ENCODE measurements around the gene MALT1.
"Not testable (repeated sequence)": the region's sequence is repeated elsewhere in the genome, so short reads cannot be mapped to it uniquely, and the experiment has no call there.

MALT1 gene

DNA sequence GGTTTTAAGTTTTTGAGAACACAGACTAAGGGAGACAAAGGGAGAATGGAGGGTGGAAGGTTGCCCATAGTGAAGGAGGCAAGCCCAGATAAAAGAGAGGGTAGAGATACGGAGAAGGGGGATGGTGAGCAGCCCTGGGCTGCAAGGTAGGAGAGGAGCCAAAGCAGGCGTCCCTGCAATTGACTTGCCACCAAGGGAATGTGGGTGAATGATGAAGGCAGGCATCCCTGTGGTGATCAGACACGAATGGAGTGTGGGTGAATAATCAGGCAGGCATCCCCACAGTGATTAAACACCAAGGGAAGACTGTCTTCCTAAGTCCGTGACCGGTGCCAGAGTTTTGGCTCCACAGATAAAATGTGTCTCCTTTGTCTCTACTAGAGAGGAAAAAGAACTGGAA lies 25.9 kb upstream of the MALT1 start:
- no peak overlapping the region for H3K27ac ChIP-seq
- no peak for DNase-seq (ENCODE audit: low read depth, low spot score)
- no peaks in the 10 kb centered on the region for H3K9me3 ChIP-seq (ENCODE audit: low read depth, low read length)
- no peak overlapping the region for H3K9ac ChIP-seq (ENCODE audit: insufficient read length)
- H3K4me3 ChIP-seq, result no peak overlapping the region
- TF ChIP-seq EZH2 (IDR thresholded peaks at IDR 0.05) (no peak), POLR2AphosphoS5 (IDR thresholded peaks at IDR 0.05; ENCODE audit: borderline replicate concordance, low read depth, low read length) (no peak), FOXP2 (optimal IDR thresholded peaks at IDR 0.05; ENCODE audit: control extremely low read depth, extremely low read length, insufficient read depth) (no peak)
- no peaks in the 10 kb centered on the region for H3K36me3 ChIP-seq (ENCODE audit: insufficient read depth, low read length)

DNA sequence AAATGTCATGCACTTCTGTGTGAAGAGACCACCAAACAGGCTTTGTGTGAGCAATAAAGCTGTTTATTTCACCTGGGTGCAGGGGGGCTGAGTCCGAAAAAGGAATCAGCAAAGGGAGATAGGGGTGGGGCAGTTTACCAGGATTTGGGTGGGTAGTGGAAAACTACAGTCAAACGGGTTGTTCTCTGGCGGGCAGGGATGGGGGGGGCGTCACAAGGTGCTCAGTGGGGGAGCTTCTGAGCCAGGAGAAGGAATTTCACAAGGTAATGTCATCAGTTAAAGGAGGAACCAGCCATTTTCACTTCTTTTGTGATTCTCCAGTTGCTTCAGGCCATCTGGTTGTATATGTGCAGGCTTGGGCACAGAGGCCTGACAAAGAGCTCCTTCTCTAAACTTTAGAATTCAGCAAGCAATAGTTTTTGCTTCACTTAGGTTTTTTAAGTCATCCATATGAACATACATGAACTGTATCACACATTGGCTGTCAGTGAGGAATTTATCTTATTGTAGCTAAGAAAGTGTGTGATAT lies 24.9 kb upstream of the MALT1 start:
- Histone ChIP-seq H3K4me3 (no peak overlapping the region), H3K36me3 (ENCODE audit: insufficient read depth, low read length) (no peaks in the 10 kb centered on the region), H3K9me3 (ENCODE audit: low read depth, low read length) (no peaks in the 10 kb centered on the region), H3K9ac (ENCODE audit: insufficient read length) (no peak overlapping the region), H3K27ac (no peak overlapping the region)
- no peak for DNase-seq (ENCODE audit: low read depth, low spot score)
- no peak for TF ChIP-seq POLR2AphosphoS5 (IDR thresholded peaks at IDR 0.05; ENCODE audit: borderline replicate concordance, low read depth, low read length)
- TF ChIP-seq FOXP2 (optimal IDR thresholded peaks at IDR 0.05; ENCODE audit: control extremely low read depth, extremely low read length, insufficient read depth), result no peak
- TF ChIP-seq EZH2 (IDR thresholded peaks at IDR 0.05), result no peak

DNA sequence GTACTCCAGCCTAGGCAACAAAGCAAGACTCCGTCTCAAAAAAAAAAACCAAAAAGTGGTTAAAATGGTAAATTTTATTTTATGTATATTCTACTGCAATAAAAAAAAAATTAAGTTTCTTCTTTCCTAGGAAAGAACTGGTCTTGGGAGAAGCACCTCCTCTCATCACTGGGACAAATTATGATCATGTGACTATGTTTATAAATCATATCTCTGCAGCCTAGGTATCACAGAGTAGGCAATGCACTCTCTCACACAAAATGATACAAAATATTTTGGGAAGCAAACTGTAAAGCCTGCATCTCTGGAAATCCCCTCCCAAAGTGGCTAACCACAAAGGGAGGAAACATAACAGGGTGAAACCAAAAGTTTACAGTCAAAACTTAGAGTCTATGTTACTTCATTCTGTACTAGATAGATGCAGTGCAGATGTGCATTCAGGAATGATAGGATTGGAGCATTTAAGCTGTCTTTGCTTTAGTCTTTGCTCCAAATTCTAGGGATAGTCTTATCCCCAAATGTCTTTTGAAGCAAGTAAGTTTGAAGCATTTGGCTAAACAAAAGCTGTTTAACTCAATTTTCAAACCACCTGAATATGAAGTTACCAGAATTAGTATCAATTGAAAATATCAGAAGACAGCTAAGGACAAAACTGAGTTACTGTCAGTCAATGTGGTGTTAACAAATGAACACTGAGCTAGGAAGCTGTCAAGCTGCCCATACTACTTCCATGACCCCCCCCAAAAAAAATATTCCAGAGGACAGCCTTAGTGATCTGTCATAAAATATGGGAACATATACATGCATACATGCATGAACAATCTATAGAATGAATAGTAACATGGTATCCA lies 21.1 kb upstream of the MALT1 start:
- DNase-seq (ENCODE audit: low read depth, low spot score), result no peak
- H3K27ac ChIP-seq, result no peak overlapping the region
- TF ChIP-seq FOXP2 (optimal IDR thresholded peaks at IDR 0.05; ENCODE audit: control extremely low read depth, extremely low read length, insufficient read depth) (no peak), POLR2AphosphoS5 (IDR thresholded peaks at IDR 0.05; ENCODE audit: borderline replicate concordance, low read depth, low read length) (no peak), EZH2 (IDR thresholded peaks at IDR 0.05) (no peak)
- H3K9ac ChIP-seq (ENCODE audit: insufficient read length), result no peak overlapping the region
- H3K9me3 ChIP-seq (ENCODE audit: low read depth, low read length), result no peaks in the 10 kb centered on the region
- H3K4me3 ChIP-seq, result no peak overlapping the region
- no peaks in the 10 kb centered on the region for H3K36me3 ChIP-seq (ENCODE audit: insufficient read depth, low read length)

DNA sequence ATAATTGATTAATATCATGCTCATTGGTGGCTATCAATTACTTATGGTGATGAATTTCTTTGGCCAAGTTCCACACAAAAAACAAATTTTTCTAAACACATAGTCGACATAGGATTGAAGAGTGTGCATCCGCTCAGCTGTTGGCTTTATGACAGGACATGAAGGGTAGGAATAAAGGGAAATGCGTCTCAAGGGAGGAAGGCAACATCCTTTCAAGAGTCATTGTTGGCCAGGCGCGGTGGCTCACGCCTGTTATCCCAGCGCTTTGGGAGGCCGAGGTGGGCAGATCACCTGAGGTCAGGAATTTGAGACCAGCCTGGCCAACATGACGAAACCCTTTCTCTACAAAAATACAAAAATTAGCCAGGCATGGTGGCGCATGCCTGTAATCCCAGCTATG lies 20.4 kb upstream of the MALT1 start:
- not testable (repeated sequence) for H3K9me3 ChIP-seq (ENCODE audit: low read depth, low read length); H3K27ac ChIP-seq

DNA sequence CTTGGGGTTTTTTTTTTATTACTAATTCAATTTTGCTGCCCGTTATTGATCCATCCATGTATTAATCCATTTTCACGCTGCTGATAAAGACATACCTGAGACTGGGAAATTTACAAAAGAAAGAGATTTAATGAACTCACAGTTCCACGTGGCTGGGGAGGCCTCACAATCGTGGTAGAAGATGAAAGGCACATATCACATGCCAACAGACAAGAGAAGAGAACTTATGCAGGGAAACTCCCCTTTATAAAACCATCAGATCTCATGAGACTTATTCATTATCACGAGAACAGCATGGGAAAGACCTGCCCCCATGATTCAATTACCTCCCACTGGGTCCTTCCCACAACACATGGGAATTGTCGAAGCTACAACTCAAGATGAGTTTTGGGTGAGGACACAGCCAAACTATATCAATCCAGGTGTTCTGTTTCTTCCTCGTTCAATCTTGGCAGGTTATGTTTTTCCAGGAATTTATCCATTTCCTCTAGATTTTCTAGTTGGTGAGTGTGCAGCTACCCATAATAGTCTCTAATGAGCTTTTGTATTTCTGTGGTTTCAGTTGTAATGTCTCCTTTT lies 18.0 kb upstream of the MALT1 start:
- not testable (repeated sequence) for H3K9me3 ChIP-seq (ENCODE audit: low read depth, low read length); H3K27ac ChIP-seq; H3K4me3 ChIP-seq; DNase-seq (ENCODE audit: low read depth, low spot score); H3K36me3 ChIP-seq (ENCODE audit: insufficient read depth, low read length); H3K9ac ChIP-seq (ENCODE audit: insufficient read length)

More for the DNA sequence above, 20.4 kb upstream of the MALT1 start:
- H3K9ac ChIP-seq (ENCODE audit: insufficient read length); H3K4me3 ChIP-seq; H3K36me3 ChIP-seq (ENCODE audit: insufficient read depth, low read length); DNase-seq (ENCODE audit: low read depth, low spot score): not testable (repeated sequence)

DNA sequence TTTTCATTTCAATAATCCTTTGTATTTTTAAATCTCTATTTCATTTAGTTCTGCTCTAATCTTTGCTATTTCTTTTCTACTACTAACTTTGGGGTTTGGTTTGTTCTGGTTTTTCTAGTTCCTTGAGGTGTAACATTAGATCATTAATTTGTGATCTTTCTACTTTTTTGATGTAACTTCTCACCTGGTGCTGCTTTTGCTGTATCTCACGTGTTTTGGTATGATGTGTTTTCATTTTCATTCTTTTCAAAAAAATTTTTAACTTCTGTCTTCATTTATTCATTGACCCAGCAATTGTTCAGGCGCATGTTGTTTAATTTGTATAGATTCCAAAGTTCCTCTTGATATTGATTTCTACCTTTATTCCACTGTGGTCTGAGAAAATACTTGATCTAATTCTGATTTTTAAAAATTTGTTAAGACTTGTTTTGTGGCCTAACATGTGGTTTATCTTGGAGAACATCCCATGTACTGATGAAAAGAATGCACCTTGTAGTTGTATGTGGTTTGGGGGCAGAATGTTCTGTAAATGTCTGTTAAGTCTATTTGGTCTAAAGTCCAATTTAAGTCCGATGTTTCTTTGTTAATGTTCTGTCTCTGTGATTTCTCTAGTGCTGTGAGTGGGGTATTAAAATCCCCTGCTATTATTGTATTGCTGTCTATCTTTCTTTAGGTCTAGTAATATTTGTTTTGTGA lies 17.3 kb upstream of the MALT1 start:
- no peak overlapping the region for H3K27ac ChIP-seq
- no peaks in the 10 kb centered on the region for H3K9me3 ChIP-seq (ENCODE audit: low read depth, low read length)
- no peak for DNase-seq (ENCODE audit: low read depth, low spot score)
- no peaks in the 10 kb centered on the region for H3K36me3 ChIP-seq (ENCODE audit: insufficient read depth, low read length)
- no peak for TF ChIP-seq POLR2AphosphoS5 (IDR thresholded peaks at IDR 0.05; ENCODE audit: borderline replicate concordance, low read depth, low read length)
- TF ChIP-seq EZH2 (IDR thresholded peaks at IDR 0.05), result no peak
- TF ChIP-seq FOXP2 (optimal IDR thresholded peaks at IDR 0.05; ENCODE audit: control extremely low read depth, extremely low read length, insufficient read depth), result no peak
- no peak overlapping the region for H3K4me3 ChIP-seq
- no peak overlapping the region for H3K9ac ChIP-seq (ENCODE audit: insufficient read length)

DNA sequence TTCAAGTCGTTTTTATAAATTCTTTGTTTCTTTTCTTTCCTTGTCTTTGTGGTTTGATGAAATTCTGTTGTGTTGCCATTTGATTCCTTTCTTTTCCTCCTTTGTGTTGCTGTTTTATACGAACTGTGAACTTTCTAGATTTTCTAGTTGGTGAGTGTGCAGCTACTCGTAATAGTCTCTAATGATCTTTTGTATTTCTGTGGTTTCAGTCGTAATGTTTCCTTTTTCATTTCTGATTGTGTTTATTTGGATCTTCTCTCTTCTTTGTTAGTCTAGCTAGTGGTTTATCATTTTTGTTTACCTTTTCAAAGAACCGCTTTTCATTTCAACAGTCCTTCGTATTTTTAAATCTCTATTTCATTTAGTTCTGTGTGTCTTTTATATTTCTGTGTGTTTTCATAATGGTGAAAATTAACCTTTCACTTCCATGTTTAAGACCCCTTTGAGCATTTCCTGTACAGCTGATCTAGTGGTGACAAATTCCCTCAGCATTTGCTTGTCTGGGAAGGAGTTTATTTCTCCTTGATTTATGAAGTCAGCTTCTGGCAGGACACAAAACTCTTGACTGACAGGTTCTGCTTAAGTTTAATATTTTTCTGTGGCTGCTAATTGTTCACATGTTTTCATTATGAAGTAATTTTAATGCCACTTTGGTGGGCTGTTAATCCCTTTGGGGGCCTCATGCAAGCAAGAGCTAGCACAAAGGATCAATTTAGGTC lies 16.2 kb upstream of the MALT1 start:
- no peak for TF ChIP-seq POLR2AphosphoS5 (IDR thresholded peaks at IDR 0.05; ENCODE audit: borderline replicate concordance, low read depth, low read length)
- no peak for TF ChIP-seq FOXP2 (optimal IDR thresholded peaks at IDR 0.05; ENCODE audit: control extremely low read depth, extremely low read length, insufficient read depth)
- TF ChIP-seq EZH2 (IDR thresholded peaks at IDR 0.05), result no peak
- Histone ChIP-seq H3K36me3 (ENCODE audit: insufficient read depth, low read length) (no peaks in the 10 kb centered on the region), H3K4me3 (no peak overlapping the region), H3K9ac (ENCODE audit: insufficient read length) (no peak overlapping the region), H3K27ac (no peak overlapping the region), H3K9me3 (ENCODE audit: low read depth, low read length) (no peaks in the 10 kb centered on the region)
- DNase-seq (ENCODE audit: low read depth, low spot score), result no peak

DNA sequence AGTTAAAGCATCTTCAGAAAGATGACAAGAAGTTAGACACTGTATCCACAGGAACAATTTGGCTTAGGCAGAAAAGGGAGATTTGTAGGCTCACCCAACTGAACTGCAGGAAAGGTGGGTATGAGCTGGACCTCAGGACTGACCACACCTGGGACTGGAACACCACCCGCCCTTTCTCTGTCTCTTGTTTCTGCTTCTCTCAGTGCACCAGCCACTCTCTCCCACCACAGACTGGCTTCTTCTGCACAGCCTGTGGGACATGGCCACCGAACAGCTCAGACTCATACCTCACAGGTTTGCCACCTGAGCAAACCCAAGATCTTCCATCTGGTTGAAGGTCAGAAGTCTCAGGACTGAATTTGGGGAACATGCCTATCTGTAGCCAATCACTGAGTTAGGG lies 14.2 kb upstream of the MALT1 start:
- TF ChIP-seq POLR2AphosphoS5 (IDR thresholded peaks at IDR 0.05; ENCODE audit: borderline replicate concordance, low read depth, low read length), result no peak
- TF ChIP-seq EZH2 (IDR thresholded peaks at IDR 0.05), result no peak
- no peak for TF ChIP-seq FOXP2 (optimal IDR thresholded peaks at IDR 0.05; ENCODE audit: control extremely low read depth, extremely low read length, insufficient read depth)
- H3K9me3 ChIP-seq (ENCODE audit: low read depth, low read length), result no peaks in the 10 kb centered on the region
- H3K9ac ChIP-seq (ENCODE audit: insufficient read length), result no peak overlapping the region
- no peak overlapping the region for H3K4me3 ChIP-seq
- no peak for DNase-seq (ENCODE audit: low read depth, low spot score)
- H3K36me3 ChIP-seq (ENCODE audit: insufficient read depth, low read length), result no peaks in the 10 kb centered on the region
- H3K27ac ChIP-seq, result no peak overlapping the region
